Measurements from ENCODE around the gene NEUROD2.
A peak's percentile ranks its signal among the peaks of the same experiment; 100 is the strongest.

Gene NEUROD2

GRCh38 chr17:39618956-39619785 is 11.5 kb upstream of the NEUROD2 start:
- DNase-seq (ENCODE audit: low spot score) = no peak

- peak; percentile 30 for DNase-seq (ENCODE audit: low spot score)
These were observed 10.7 kb upstream of the NEUROD2 start for GRCh38 chr17:39618246-39618913.

GRCh38 chr17:39617446-39618245 is 9.9 kb upstream of the NEUROD2 start:
- DNase-seq (ENCODE audit: low spot score) = peak; percentile 74

- no peak for DNase-seq (ENCODE audit: low spot score)
These were observed 9.4 kb upstream of the NEUROD2 start for GRCh38 chr17:39617100-39617445.

- no peak for DNase-seq (ENCODE audit: low spot score)
These were observed 7.7 kb upstream of the NEUROD2 start for GRCh38 chr17:39615434-39615833.

GRCh38 chr17:39614545-39615157 is 6.9 kb upstream of the NEUROD2 start:
- DNase-seq (ENCODE audit: low spot score) = no peak

GRCh38 chr17:39612935-39613464 is 5.3 kb upstream of the NEUROD2 start:
- DNase-seq (ENCODE audit: low spot score) = no peak

- DNase-seq (ENCODE audit: low spot score) = no peak
These were observed 4.7 kb upstream of the NEUROD2 start for GRCh38 chr17:39612291-39612894.

GRCh38 chr17:39611401-39612112 is 3.8 kb upstream of the NEUROD2 start:
- DNase-seq (ENCODE audit: low spot score) = no peak

GRCh38 chr17:39609416-39610025 is 1.8 kb upstream of the NEUROD2 start:
- no peak for DNase-seq (ENCODE audit: low spot score)

GRCh38 chr17:39608142-39608981 is 642 bp upstream of the NEUROD2 start:
- DNase-seq (ENCODE audit: low spot score) = no peak

GRCh38 chr17:39607057-39607850 is 466 bp downstream of the NEUROD2 start:
- DNase-seq (ENCODE audit: low spot score) = no peak

- DNase-seq (ENCODE audit: low spot score) = no peak
These were observed 1.2 kb downstream of the NEUROD2 start for GRCh38 chr17:39606434-39607056.

GRCh38 chr17:39605492-39606433 is 2.0 kb downstream of the NEUROD2 start:
- DNase-seq (ENCODE audit: low spot score) = no peak

GRCh38 chr17:39604911-39605491 is 2.7 kb downstream of the NEUROD2 start:
- DNase-seq (ENCODE audit: low spot score) = no peak

- no peak for DNase-seq (ENCODE audit: low spot score)
These were observed 4.3 kb downstream of the NEUROD2 start for GRCh38 chr17:39603304-39604016.
